Adrenal gland (tissue), 12 donors: ENCODE measurements around the gene SEPTIN8. TPM values are rescaled to one million over a fixed set of nuclear protein-coding genes. Genes with fewer than 3 reads are reported as not detected.

ENCODE experiments used
- DNase-seq, 7 donors: peaks; one replicate each; pipeline ENCODE4 v3.0.0-alpha.2; 2019 to 2020
- H3K27ac ChIP-seq, 5 donors: fragments of 200-600 bp; sonication (generic) in 4 of 5; 1 replicate in 3 of 5; 2 replicates in 2 of 5; pipeline versions ENCODE4 v1.5.1 to v1.8.0; 2016 to 2020; ENCODE audit warnings: mild to moderate bottlenecking in 1 of 5
- H3K27me3 ChIP-seq: fragments of 200-600 bp; 2 replicates; pipeline ENCODE4 v1.8.0; 2021
- H3K36me3 ChIP-seq, 2 donors: fragments of 200-600 bp; replicated peaks in 1 of 2; 1 replicate in 1 of 2; 2 replicates in 1 of 2; pipeline versions ENCODE4 v1.5.1 to v1.8.0; 2018 to 2022
- H3K4me1 ChIP-seq, 2 donors: fragments of 200-600 bp; replicated peaks in 1 of 2; 1 replicate in 1 of 2; 2 replicates in 1 of 2; pipeline versions ENCODE4 v1.5.1 to v1.8.0; 2018 to 2021
- H3K4me3 ChIP-seq, 4 donors: fragments of 200-600 bp; sonication (generic) in 3 of 4; one replicate each; pipeline ENCODE4 v1.5.1; 2016 to 2018
- H3K9me3 ChIP-seq, 3 donors: fragments of 200-600 bp; sonication (generic) in 1 of 3; replicated peaks in 1 of 3; 1 replicate in 2 of 3; 2 replicates in 1 of 3; pipeline versions ENCODE4 v1.5.1 to v1.8.0; 2016 to 2021
- POLR2A ChIP-seq, 2 donors: fragments of 450-650 bp; IDR thresholded peaks; one replicate each; pipeline ENCODE4 v1.6.1; 2017; ENCODE audit warnings: antibody characterized with exemption in 2 of 2, mild to moderate bottlenecking in 2 of 2, moderate library complexity in 1 of 2
- WGBS, 4 donors: extraction: QIAGEN DNeasy Blood & Tissue Kit in 2 of 4; methylation state at CpG; one replicate each; pipeline versions ENCODE4 v1.1.5 to v1.1.7; 2013 to 2017; 5-methylcytosine and 5-hydroxymethylcytosine counted together
- intact Hi-C, 2 donors: fragments of 100-400 bp; cut with DNase I; formaldehyde crosslinking; loops; one replicate each; pipeline versions ENCODE4 v1.14.1 to v1.15.0; 2022 to 2023
- polyA plus RNA-seq, 3 donors: library from polyadenylated mRNA; stranded (reverse); fragments of 200-250 nt in 2 of 3; fragments of 350-450 nt in 1 of 3; fragmentation: Illumina TruSeq in 1 of 3; extraction: RNeasy Lipid Tissue Mini Kit (QIAGEN cat#74804) in 1 of 3; gene quantifications; one replicate each; pipeline ENCODE4 v1.2.3, GENCODE V29; 2013 to 2014
- total RNA-seq, 9 donors: library from RNA; depleted of rRNA in 4 of 9; stranded (reverse); fragments of >200 nt in 4 of 9; fragments of 120-200 nt in 1 of 9; fragmentation: NEBNext Ultra II Directional in 1 of 9; extraction: Animal tissue kit (Norgen Biotek cat#: 25700) in 1 of 9; gene quantifications; one replicate each; pipeline versions ENCODE4 v1.1.0 to v1.2.4, GENCODE V29; 2013 to 2023
- TF ChIP-seq, protein P1 (sequence below), 6 experiments: fragments of 450-650 bp in 4 of 6; fragments of 200-600 bp in 2 of 6; sonication (generic) in 1 of 6; IDR thresholded peaks; 1 replicate in 5 of 6; 2 replicates in 1 of 6; pipeline versions ENCODE4 v1.5.1 to v1.8.0; 2016 to 2021; ENCODE audit warnings: antibody characterized with exemption in 6 of 6, mild to moderate bottlenecking in 2 of 6, moderate library complexity in 1 of 6
- donor health status: healthy with polysubstance abuse.
- donor health status: Bipolar disorder and iron deficiency.
- donor health status: DM: yes; HTN: yes; CAD: no.
- donor health status: DM: no; HTN: no; CAD: no.
- donor health status: DM: no; HTN: no; CAD: no.
- donor health status: DM: yes; HTN: yes; CAD: no.

The SEPTIN8 gene
- total and polyA plus RNA-seq, 12 donors, result 9.7 to 36.2 (median 24.3) TPM

DNA sequence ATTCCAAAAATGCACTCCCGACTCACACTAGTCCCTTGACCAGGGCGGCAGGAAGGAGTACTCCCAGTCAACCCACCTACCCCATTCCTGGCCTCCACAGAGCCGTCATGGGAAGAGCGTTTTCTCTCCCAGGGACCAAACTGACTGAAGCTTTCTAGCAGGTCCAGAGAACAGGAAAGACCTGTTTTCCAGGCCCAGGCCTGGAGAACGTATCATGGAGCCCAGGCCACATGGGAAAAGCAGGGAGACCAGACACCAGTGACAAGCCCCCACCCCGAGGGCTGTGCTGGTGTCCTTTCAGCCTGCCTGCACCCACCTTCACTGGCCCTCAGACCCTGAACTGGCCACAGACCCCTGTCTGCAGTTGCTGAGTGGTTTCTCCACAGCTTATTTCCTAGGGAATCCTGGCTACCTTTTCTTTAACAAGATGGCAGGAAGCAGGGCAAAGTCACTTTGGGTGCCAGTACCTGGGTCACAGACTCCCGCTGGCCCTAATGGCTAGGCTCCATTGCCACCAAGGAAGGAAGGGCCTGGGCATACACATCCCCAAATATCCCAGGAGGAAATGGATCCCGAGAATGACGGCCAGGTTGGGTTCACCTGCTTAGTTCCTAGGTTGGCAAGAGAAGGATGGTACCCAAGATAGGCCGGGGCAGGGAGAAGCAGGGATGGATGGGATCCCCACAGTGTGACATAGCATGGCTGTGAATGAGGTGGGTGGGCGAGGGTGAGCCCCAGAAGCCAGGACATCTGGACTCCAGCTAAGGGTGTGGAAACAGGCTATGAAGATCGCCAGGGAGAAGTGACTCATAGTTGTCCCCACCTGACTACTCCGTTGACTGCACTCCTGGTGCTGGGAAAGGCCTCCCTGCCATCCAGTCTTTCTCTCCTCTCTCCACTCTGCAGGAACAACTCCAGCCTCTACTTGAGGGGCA lies 17.7 kb downstream of the SEPTIN8 start:
- TF ChIP-seq, protein P1, sequence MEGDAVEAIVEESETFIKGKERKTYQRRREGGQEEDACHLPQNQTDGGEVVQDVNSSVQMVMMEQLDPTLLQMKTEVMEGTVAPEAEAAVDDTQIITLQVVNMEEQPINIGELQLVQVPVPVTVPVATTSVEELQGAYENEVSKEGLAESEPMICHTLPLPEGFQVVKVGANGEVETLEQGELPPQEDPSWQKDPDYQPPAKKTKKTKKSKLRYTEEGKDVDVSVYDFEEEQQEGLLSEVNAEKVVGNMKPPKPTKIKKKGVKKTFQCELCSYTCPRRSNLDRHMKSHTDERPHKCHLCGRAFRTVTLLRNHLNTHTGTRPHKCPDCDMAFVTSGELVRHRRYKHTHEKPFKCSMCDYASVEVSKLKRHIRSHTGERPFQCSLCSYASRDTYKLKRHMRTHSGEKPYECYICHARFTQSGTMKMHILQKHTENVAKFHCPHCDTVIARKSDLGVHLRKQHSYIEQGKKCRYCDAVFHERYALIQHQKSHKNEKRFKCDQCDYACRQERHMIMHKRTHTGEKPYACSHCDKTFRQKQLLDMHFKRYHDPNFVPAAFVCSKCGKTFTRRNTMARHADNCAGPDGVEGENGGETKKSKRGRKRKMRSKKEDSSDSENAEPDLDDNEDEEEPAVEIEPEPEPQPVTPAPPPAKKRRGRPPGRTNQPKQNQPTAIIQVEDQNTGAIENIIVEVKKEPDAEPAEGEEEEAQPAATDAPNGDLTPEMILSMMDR (IDR thresholded peaks at IDR 0.05), result no peak
- no peak for TF ChIP-seq POLR2A (IDR thresholded peaks at IDR 0.05)
- H3K4me3 ChIP-seq, result no peak overlapping the region
- no peak overlapping the region for H3K27ac ChIP-seq
- peak in 1 of 7 donors; percentile 41 for DNase-seq
- H3K36me3 ChIP-seq, result peaks cover 0 to 54% of the 10 kb centered on the region in 2 donors
- WGBS, 4 donors, result 92 to 99% (median 94%) methylated on average over 10 to 13 of the region's 13 CpGs
- H3K9me3 ChIP-seq, result no peaks in the 10 kb centered on the region
- intact Hi-C loops, result no loop called here
- H3K27me3 ChIP-seq, result no peaks in the 10 kb centered on the region
- H3K4me1 ChIP-seq, result no peaks in the 10 kb centered on the region

DNA sequence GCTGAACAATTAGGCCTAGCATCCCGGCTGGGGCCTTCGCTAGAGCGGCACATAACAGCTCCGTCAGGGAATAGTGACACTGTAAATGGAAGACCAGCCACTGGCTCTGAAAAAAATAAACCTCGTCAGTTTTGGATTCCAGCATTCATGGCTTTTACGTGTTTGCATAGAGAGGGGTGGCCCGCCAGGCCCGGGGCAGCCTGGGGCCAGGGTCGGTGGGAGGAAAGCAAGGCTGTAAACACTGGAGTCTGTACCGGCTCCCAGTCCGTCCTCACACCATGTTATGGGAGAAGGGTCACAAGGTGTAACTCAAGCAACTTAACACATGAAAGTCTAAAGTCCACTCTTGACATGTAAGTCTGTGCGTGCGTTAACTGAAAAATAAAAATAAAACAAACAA lies 18.6 kb downstream of the SEPTIN8 start:
- no peak for TF ChIP-seq POLR2A (IDR thresholded peaks at IDR 0.05)
- TF ChIP-seq, protein P1 (IDR thresholded peaks at IDR 0.05), result no peak
- H3K4me1 ChIP-seq, result no peaks in the 10 kb centered on the region
- H3K9me3 ChIP-seq, result no peaks in the 10 kb centered on the region
- no peaks in the 10 kb centered on the region for H3K27me3 ChIP-seq
- H3K27ac ChIP-seq, result no peak overlapping the region
- peaks cover 0 to 45% of the 10 kb centered on the region in 2 donors for H3K36me3 ChIP-seq
- 91 to 95% (median 93%) methylated on average over 13 of the region's 13 CpGs for WGBS, 4 donors
- no peak overlapping the region for H3K4me3 ChIP-seq
- intact Hi-C loops, result no loop called here
- DNase-seq, result peak in 1 of 7 donors; percentile 40

DNA sequence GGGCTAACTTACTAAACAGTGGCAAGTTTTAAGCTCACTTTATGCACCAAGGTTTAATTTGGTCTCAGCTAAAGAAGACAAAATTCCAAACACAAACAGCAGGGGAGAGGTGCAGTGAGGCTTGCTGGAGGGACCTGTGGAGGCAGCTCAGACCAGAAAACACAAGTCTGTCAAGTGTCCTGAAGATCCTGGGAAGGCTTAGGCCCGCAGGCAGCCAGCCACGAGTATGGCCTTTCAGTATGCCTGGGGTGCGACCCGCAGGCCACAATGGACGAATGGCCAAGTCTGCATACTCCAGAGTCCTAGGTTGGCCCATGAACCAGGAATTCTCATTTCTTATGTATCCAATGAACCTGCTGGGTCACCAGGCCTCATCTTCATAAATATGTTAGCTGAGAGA lies 20.5 kb downstream of the SEPTIN8 start:
- peak in 1 of 7 donors; percentile 42 for DNase-seq
- Histone ChIP-seq H3K27ac (no peak overlapping the region), H3K27me3 (no peaks in the 10 kb centered on the region), H3K9me3 (no peaks in the 10 kb centered on the region), H3K4me1 (no peaks in the 10 kb centered on the region), H3K4me3 (no peak overlapping the region), H3K36me3 (peaks cover 0 to 38% of the 10 kb centered on the region in 2 donors)
- 86 to 97% (median 90%) methylated on average over 3 to 5 of the region's 5 CpGs for WGBS, 4 donors
- TF ChIP-seq POLR2A (IDR thresholded peaks at IDR 0.05), result no peak
- TF ChIP-seq, protein P1 (IDR thresholded peaks at IDR 0.05), result no peak
- intact Hi-C loops, result no loop called here

DNA sequence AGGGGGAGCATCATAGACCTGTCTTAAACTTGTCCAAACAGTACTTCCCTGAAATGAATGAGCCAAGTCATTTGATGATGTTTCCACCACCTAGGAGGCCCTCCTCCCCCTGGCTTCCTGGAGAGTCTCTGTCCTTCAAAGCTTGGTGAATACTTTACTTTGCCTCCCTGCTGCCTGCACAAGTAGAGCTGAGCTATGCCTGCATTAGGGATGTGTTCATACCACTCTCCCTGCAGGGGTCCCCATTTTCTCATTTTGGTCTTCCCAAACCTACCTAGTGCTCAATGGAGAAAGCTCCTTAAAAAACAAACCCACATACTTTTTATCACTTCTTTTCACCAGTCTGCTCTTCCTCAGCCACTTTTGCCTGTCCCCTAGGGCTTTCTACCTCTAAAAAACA lies 22.1 kb downstream of the SEPTIN8 start:
- Histone ChIP-seq H3K9me3 (no peaks in the 10 kb centered on the region), H3K4me3 (no peak overlapping the region)
- intact Hi-C loops, result no loop called here

More for the DNA sequence above, 22.1 kb downstream of the SEPTIN8 start:
- Histone ChIP-seq H3K27me3 (no peaks in the 10 kb centered on the region), H3K27ac (no peak overlapping the region), H3K36me3 (peaks cover 0 to 22% of the 10 kb centered on the region in 2 donors), H3K4me1 (peaks cover 0 to 5% of the 10 kb centered on the region in 2 donors)
- DNase-seq, result peak in 1 of 7 donors; percentile 29
- TF ChIP-seq, protein P1 (IDR thresholded peaks at IDR 0.05), result no peak
- TF ChIP-seq POLR2A (IDR thresholded peaks at IDR 0.05), result no peak
